Metanephros (tissue), 2 donors: Measurements from ENCODE around the gene TUFT1. TPM values are rescaled to one million over a fixed set of nuclear protein-coding genes. Genes with fewer than 3 reads are reported as not detected.

Experiments
- small RNA-seq: library from RNA; depleted of rRNA; stranded (forward); fragments of <200 nt; gene quantifications from one replicate; pipeline ENCODE3, GENCODE V24; 2014; ENCODE audit warnings: low replicate concordance
- total RNA-seq: library from RNA; depleted of rRNA; stranded (reverse); fragments of >200 nt; gene quantifications from one replicate; pipeline ENCODE4 v1.2.3, GENCODE V29; 2014

The TUFT1 gene
- total RNA-seq = 12.8 TPM

GRCh38 chr1:151540021-151540981, at the start of gene TUFT1:
TUFT1 (plus strand) TSS chr1:151540309; CDS start chr1:151540367, 58 bp downstream.

GRCh38 chr1:151510957-151511635, 29.0 kb upstream of the TUFT1 start, which contains the start of gene CGN:
CGN (plus strand) TSS chr1:151511387; CDS start chr1:151518520, 7,133 bp downstream.

GRCh38 chr1:151611832-151612500, 71.9 kb downstream of the TUFT1 start, which contains the start of gene SNX27:
SNX27 (plus strand) TSS chr1:151612050; CDS start chr1:151612202, 152 bp downstream.

Small RNA genes lying within 50 kb of the gene (small RNA-seq; reads per million reads assigned to genes)
- gene MIR554 (not detected), gene RF00405 (not detected), gene RNU6-1062P (not detected)

Other genes with a start within 250 kb of the TUFT1 start
- gene PI4KB, start 212.9 kb upstream of the TUFT1 start, total RNA-seq = 54.5 TPM
- 31.6 TPM for gene RFX5, start 193.1 kb upstream of the TUFT1 start, total RNA-seq
- 60.4 TPM for gene SELENBP1, start 167.6 kb upstream of the TUFT1 start, total RNA-seq
- 176 TPM for gene PSMB4, start 140.7 kb upstream of the TUFT1 start, total RNA-seq
- 108 TPM for gene POGZ, start 80.8 kb upstream of the TUFT1 start, total RNA-seq
- gene CGN, start 28.9 kb upstream of the TUFT1 start, total RNA-seq = 20.6 TPM
- gene SNX27, start 71.7 kb downstream of the TUFT1 start, total RNA-seq = 44.3 TPM
- gene CELF3, start 176.5 kb downstream of the TUFT1 start, total RNA-seq = 0.18 TPM
- 2.3 TPM for gene RIIAD1, start 181.2 kb downstream of the TUFT1 start, total RNA-seq
- 59.6 TPM for gene MRPL9, start 223.2 kb downstream of the TUFT1 start, total RNA-seq